ENCODE data around the gene TNRC6A. TPM values are rescaled to one million over a fixed set of nuclear protein-coding genes. Genes with fewer than 3 reads are reported as not detected.
A peak's percentile ranks its signal among the peaks of the same experiment; 100 is the strongest.
"Not testable (repeated sequence)": the region's sequence is repeated elsewhere in the genome, so short reads cannot be mapped to it uniquely, and the experiment has no call there.

TNRC6A gene
- total RNA-seq, 2 donors from 2014 or later: 81.5 to 84.7 TPM

DNA sequence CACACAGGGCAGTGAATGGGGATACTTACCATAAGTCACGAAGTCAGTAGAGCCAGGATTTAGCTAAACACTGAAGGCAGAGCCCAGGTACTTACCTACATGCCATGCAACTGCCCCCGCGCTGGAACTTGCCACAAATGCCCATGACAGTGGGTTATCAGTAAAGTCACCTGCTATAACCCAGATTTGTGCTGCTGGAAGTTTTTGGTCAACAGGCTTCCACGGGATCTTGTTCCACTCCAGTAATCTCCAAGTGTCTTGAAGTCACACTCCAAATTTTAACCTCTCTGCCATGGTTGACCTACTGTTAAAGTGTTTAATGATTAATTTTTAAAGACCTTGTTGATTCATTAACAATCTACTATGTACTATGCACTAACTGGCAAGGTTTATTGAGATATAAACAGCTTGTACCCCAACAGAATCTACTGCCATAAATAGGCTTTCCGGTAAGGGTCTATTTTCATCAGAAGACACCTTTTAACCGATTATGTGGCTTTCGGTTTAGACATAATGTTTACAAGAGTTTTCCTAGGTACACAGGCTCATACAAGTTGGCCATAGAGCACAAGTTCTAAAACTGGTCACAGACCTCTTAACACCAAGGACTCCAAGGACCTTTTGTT lies 110.0 kb downstream of the TNRC6A start:
- Mint-ChIP-seq H3K27ac (no peak overlapping the region), H3K4me1 (peaks cover 15% of the 10 kb centered on the region), H3K27me3 (ENCODE audit: insufficient read depth) (no peaks in the 10 kb centered on the region), H3K36me3 (ENCODE audit: low read depth) (no peaks in the 10 kb centered on the region), H3K9me3 (no peaks in the 10 kb centered on the region), H3K4me3 (no peak overlapping the region)
- WGBS, 2 experiments (ENCODE audit: insufficient coverage in 1 of 2, insufficient read length in 1 of 2): 96 to 99% methylated on average over 6 to 7 of the region's 7 CpGs
- Histone ChIP-seq H3K27me3 (ENCODE audit: control insufficient read depth, insufficient read depth, low read length, poor library complexity, severe bottlenecking) (no peaks in the 10 kb centered on the region), H3K27ac (ENCODE audit: low read depth, low read length) (no peak overlapping the region), H3K36me3 (ENCODE audit: control insufficient read depth, insufficient read depth, low read length) (no peaks in the 10 kb centered on the region), H3K4me3 (ENCODE audit: low read length) (no peak overlapping the region), H3K9me3 (ENCODE audit: control insufficient read depth, low read length) (no peaks in the 10 kb centered on the region), H3K4me1 (ENCODE audit: control insufficient read depth, insufficient read depth, low read length) (no peaks in the 10 kb centered on the region), H3K9ac (ENCODE audit: extremely low read depth, low read length, poor library complexity, severe bottlenecking) (no peak overlapping the region)
- DNase-seq: peak; percentile 18
- TF ChIP-seq, protein P1, sequence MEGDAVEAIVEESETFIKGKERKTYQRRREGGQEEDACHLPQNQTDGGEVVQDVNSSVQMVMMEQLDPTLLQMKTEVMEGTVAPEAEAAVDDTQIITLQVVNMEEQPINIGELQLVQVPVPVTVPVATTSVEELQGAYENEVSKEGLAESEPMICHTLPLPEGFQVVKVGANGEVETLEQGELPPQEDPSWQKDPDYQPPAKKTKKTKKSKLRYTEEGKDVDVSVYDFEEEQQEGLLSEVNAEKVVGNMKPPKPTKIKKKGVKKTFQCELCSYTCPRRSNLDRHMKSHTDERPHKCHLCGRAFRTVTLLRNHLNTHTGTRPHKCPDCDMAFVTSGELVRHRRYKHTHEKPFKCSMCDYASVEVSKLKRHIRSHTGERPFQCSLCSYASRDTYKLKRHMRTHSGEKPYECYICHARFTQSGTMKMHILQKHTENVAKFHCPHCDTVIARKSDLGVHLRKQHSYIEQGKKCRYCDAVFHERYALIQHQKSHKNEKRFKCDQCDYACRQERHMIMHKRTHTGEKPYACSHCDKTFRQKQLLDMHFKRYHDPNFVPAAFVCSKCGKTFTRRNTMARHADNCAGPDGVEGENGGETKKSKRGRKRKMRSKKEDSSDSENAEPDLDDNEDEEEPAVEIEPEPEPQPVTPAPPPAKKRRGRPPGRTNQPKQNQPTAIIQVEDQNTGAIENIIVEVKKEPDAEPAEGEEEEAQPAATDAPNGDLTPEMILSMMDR (conservative IDR thresholded peaks at IDR 0.05): no peak

DNA sequence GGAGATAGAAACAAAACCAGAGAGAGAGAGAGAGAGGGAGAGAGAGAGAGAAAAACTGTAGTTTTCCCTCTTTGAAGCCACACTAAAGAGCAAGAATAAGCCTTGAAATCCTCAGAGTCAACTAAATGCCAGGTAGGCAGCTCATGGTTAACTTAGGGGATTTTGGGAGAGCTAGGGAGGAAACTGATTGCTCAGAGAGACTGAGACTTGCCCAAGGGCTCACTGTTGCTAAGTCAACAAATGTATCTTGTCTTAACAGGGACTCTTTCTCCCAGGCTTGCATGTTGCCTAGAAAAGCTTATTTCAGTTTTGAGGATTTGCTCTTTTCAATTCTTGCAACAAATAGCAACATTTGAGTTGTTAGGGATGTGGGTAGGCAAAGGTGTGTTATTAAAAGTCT lies 111.8 kb downstream of the TNRC6A start:
- Mint-ChIP-seq H3K9me3 (no peaks in the 10 kb centered on the region), H3K4me1 (peaks cover 16% of the 10 kb centered on the region), H3K27me3 (ENCODE audit: insufficient read depth) (no peaks in the 10 kb centered on the region), H3K36me3 (ENCODE audit: low read depth) (no peaks in the 10 kb centered on the region), H3K27ac (no peak overlapping the region), H3K4me3 (no peak overlapping the region)
- no peak overlapping the region for H3K4me3 ChIP-seq (ENCODE audit: low read length)
- H3K4me1 ChIP-seq (ENCODE audit: control insufficient read depth, insufficient read depth, low read length): no peaks in the 10 kb centered on the region
- H3K9me3 ChIP-seq (ENCODE audit: control insufficient read depth, low read length): no peaks in the 10 kb centered on the region
- DNase-seq: no peak
- H3K9ac ChIP-seq (ENCODE audit: extremely low read depth, low read length, poor library complexity, severe bottlenecking): no peak overlapping the region
- TF ChIP-seq, protein P1 (conservative IDR thresholded peaks at IDR 0.05): no peak
- H3K27me3 ChIP-seq (ENCODE audit: control insufficient read depth, insufficient read depth, low read length, poor library complexity, severe bottlenecking): no peaks in the 10 kb centered on the region
- no peaks in the 10 kb centered on the region for H3K36me3 ChIP-seq (ENCODE audit: control insufficient read depth, insufficient read depth, low read length)
- H3K27ac ChIP-seq (ENCODE audit: low read depth, low read length): no peak overlapping the region

DNA sequence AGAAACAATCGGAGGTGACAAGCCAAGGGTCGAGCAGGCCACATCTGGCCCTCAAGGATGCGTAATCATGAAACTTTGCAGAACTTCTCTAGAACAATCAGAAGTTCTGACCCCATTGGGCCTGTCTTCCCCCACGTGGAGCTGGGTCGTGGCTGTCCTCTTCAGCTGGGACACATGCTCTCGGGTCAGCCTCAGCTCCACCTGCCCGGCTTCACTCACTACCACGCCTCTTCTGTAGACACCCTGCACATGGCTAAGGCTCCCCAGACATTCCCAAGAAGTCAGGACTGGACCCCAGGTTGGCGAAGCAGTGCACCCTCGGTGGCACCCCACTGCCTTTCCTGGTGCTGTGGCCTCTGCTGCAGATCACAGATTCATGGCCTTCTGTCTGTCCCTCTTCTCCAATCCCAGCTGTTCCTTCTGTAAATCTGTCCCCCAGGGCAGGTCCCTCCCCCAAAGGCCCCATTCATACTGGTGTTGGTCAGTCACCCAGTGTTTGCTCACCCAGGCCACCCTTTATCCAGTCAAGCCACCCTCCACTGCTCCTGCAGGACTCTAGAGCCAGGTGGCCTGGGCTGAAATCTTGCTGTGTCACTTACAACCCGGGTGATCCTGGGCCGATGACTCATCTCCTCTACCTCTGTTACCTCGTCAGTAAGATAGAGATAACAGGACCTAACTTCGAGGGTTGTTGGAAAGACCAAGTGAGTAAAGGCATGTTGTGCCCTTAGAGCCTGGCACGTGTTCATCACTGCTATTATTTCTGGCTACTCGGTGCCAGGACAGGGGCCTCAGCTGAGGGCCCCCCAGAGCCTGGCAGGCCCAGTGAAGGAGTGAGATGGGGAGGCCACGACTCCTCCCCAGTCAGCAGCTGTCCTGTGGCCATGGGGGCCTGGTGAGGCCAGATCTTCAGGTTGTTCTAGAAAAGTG lies 114.9 kb downstream of the TNRC6A start:
- Histone ChIP-seq H3K4me3 (ENCODE audit: low read length) (no peak overlapping the region), H3K9me3 (ENCODE audit: control insufficient read depth, low read length) (no peaks in the 10 kb centered on the region), H3K4me1 (ENCODE audit: control insufficient read depth, insufficient read depth, low read length) (no peaks in the 10 kb centered on the region), H3K9ac (ENCODE audit: extremely low read depth, low read length, poor library complexity, severe bottlenecking) (no peak overlapping the region), H3K36me3 (ENCODE audit: control insufficient read depth, insufficient read depth, low read length) (no peaks in the 10 kb centered on the region), H3K27me3 (ENCODE audit: control insufficient read depth, insufficient read depth, low read length, poor library complexity, severe bottlenecking) (no peaks in the 10 kb centered on the region), H3K27ac (ENCODE audit: low read depth, low read length) (no peak overlapping the region)
- Mint-ChIP-seq H3K36me3 (ENCODE audit: low read depth) (no peaks in the 10 kb centered on the region), H3K4me3 (no peak overlapping the region), H3K27me3 (ENCODE audit: insufficient read depth) (no peaks in the 10 kb centered on the region), H3K27ac (peak overlapping the region; percentile 95), H3K9me3 (no peaks in the 10 kb centered on the region), H3K4me1 (peaks cover 7% of the 10 kb centered on the region)
- peak; percentile 70 for DNase-seq
- 84 to 87% methylated on average over 12 to 17 of the region's 17 CpGs for WGBS, 2 experiments (ENCODE audit: insufficient coverage in 1 of 2, insufficient read length in 1 of 2)
- TF ChIP-seq, protein P1 (conservative IDR thresholded peaks at IDR 0.05): no peak

DNA sequence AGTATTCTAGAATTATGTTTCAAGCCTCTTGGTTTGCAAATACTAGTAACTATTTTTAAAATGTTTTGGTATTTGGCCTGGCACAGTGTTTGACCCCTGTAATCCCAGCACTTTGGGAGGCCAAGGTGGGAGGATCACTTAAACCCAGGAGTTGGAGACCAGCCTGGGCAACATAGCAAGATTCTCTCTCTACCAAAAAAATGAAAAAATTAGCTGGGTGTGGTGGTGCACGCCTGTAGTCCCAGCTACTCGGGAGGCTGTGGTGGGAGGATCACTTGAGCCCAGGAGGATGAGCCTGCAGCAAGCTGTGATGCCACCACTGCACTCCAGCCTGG lies 115.5 kb downstream of the TNRC6A start:
- WGBS, 2 experiments (ENCODE audit: insufficient coverage in 1 of 2, insufficient read length in 1 of 2): 93 to 100% methylated on average over 2 of the region's 2 CpGs
- not testable (repeated sequence) for H3K4me3 ChIP-seq (ENCODE audit: low read length); H3K27me3 ChIP-seq (ENCODE audit: control insufficient read depth, insufficient read depth, low read length, poor library complexity, severe bottlenecking); H3K36me3 ChIP-seq (ENCODE audit: control insufficient read depth, insufficient read depth, low read length); H3K9ac ChIP-seq (ENCODE audit: extremely low read depth, low read length, poor library complexity, severe bottlenecking); H3K36me3 Mint-ChIP-seq (ENCODE audit: low read depth); H3K9me3 ChIP-seq (ENCODE audit: control insufficient read depth, low read length); H3K27ac Mint-ChIP-seq; H3K27ac ChIP-seq (ENCODE audit: low read depth, low read length); H3K9me3 Mint-ChIP-seq; H3K4me3 Mint-ChIP-seq; H3K4me1 ChIP-seq (ENCODE audit: control insufficient read depth, insufficient read depth, low read length); H3K4me1 Mint-ChIP-seq; H3K27me3 Mint-ChIP-seq (ENCODE audit: insufficient read depth); DNase-seq

All from endodermal cell (in vitro differentiated cells).